GM08714 (cell line): ENCODE measurements around the gene PGAM2.

Experiments
- H3K4me3 ChIP-seq: fragments of 200-500 bp; sonication (Bioruptor generic); 2 replicates; pipeline ENCODE4 v1.5.1; 2014; ENCODE audit warnings: mild to moderate bottlenecking, low read length, inconsistent platforms
- ZNF274 ChIP-seq: IDR thresholded peaks from 2 replicates; pipeline ENCODE4 v1.6.1; 2012; ENCODE audit warnings: mild to moderate bottlenecking, low read depth, low read length

Gene PGAM2

DNA sequence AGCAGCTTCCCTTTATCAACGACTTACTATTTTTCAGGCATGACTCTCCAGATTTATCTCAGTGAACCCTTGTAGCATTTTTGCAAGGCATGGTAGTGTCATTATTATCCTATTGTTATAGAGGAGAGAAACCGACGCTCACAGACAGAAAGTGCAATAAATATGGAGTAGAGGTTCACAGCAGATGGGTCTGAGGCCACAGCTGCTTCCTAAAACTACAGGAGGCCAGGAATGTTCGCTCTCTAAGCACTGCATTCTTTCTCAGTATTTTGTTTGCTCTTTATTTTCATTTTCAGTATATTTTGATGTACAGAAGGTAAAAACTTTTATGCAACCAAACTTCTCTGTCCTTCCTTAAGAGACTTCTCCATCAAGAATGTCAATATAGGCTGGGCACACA lies 34.3 kb upstream of the PGAM2 start:
- H3K4me3 ChIP-seq = no peak overlapping the region
- no peak for TF ChIP-seq ZNF274

DNA sequence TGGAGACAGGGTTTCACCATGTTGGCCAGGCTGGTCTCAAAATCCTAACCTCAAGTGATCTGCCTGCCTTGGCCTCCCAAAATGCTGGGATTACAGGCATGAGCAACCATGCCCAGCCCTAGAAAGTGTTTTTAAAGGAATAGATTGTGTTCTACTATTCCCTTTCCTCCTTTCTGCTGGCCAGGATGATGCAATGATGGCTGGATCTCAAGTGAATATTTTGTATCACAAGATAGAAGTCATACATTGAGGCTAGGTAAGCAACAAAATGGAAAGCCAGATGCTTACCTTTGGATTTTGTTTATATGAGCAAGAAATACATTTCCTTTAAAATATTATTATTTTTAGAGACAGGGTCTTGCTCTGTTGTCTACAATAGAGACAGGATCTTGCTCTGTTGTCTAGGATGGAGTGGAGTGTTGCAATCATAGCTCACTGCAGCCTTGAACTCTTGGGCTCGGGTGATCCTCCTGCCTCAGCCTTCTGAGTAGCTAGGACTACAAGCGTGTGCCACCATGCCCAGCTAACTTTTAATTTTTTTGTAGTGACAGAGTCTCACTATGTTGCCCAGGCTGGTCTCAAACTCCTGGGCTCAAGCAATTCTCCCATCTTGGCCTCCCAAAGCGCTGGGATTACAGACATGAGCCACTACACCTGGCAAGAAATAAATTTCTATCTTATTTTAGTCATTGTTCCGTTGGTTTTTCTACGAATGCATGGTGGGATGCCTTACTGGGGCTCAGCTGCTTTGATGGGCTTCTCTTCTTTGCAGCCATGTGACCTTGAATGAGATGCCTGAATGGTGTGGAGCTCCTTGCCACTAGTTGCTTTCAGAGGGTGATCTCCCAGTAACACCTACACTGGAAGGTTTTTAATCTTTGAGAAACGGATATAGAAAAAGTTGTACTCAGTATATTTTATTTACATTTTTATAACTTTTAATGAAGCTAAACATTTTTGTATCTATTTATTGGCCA lies 33.0 kb upstream of the PGAM2 start:
- TF ChIP-seq ZNF274 = no peak

DNA sequence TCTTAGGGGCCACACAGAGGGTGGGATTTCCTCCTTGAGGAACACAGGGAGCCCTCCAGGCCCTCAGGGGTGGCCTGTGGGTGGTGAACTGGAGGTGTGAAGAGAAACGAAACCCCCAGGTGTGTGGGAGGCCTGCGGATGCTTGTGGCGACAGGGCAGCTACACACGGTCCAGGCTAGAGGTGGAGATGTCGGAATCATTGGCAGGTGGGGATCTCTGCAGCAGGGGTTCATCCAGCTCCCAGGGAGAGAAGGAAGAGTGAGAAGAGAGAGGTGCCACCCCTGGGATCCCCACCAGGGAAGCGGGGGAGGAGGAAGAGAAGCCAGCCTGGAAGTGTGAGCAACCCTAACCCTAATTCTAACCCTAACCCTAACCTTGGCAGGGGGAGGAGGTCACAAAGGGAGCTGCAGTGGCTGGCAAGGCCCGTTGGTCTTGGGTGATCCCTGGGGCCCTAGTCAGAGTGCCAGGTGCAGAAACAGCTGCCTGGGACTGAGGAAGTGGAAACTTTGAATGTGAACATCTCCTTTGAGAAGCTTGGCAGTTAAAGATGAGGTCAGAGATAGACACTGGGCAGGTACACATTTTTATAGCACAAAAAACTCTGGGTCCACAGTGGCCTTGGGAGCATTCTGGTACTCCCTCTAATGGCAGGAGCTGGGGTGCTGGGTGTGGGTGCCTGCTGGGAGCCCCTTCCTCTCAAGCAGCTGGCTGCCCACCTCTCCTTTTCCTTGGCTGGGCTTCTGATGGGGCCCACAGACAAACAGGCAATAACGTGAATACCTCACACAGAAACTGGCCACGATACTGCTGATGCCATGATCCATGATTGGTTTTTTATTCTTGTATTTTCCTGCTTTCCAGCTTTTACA lies 31.9 kb upstream of the PGAM2 start:
- no peak for TF ChIP-seq ZNF274

More for the DNA sequence above, 33.0 kb upstream of the PGAM2 start:
- H3K4me3 ChIP-seq = no peak overlapping the region

DNA sequence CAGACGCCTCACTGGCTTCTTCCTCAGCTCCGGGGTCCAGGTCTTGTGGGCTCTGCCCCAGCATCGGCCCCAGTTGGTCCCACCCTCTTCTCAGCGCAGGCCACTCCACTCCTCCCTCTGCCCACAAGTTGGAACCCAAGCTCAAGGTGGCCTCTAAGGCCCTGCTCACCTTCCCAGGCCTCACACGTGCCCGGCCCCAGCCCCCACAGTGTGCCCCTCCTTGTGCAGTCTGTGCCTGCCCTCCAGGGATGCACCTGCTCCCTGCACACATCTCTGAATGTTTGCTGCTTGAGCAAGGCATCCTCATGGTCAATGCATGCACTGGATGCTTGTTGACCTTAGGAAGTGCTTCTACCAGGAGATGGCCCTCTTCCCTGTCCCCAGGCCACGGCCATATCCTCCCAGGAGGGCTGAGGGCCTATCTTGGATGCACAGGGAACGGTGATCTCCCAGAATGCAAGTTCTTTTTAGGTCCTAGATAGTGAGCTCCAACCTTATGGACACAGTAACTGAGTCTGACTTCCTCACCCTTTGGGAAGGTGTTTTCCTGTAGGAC lies 31.0 kb upstream of the PGAM2 start:
- H3K4me3 ChIP-seq = no peak overlapping the region
- TF ChIP-seq ZNF274 = no peak

More for the DNA sequence above, 31.9 kb upstream of the PGAM2 start:
- no peak overlapping the region for H3K4me3 ChIP-seq

- no peak for TF ChIP-seq ZNF274
- H3K4me3 ChIP-seq = no peak overlapping the region
These were observed 30.4 kb upstream of the PGAM2 start for GRCh38 chr7:44095781-44096180.

- TF ChIP-seq ZNF274 = no peak
- H3K4me3 ChIP-seq = no peak overlapping the region
These were observed 29.7 kb upstream of the PGAM2 start for GRCh38 chr7:44094883-44095592.

DNA sequence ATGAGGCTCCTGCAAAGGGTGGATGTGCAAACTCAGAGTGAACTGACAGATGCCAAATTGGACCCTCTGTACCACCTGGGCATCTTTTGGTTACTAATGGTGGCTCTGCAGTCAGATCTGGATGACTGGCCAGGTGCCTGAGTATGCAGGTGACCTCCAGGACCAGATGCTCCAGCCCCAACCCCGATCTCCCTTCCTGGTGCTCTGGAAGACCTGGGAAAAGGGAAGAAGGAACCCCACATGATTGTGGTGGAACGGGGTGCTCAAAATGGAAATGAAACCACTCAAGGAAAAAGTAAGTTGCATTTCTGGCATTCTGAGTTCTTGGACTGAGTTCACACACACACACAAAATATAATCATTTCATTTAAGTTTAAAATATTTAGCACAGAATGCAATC lies 29.0 kb upstream of the PGAM2 start:
- no peak overlapping the region for H3K4me3 ChIP-seq
- TF ChIP-seq ZNF274 = no peak

GRCh38 chr7:44093102-44093641 lies 27.8 kb upstream of the PGAM2 start:
- H3K4me3 ChIP-seq = no peak overlapping the region
- no peak for TF ChIP-seq ZNF274

GRCh38 chr7:44087911-44088838 lies 22.8 kb upstream of the PGAM2 start:
- no peak overlapping the region for H3K4me3 ChIP-seq
- no peak for TF ChIP-seq ZNF274

- H3K4me3 ChIP-seq = no peak overlapping the region
- no peak for TF ChIP-seq ZNF274
These were observed 21.3 kb upstream of the PGAM2 start for GRCh38 chr7:44086627-44087026.

DNA sequence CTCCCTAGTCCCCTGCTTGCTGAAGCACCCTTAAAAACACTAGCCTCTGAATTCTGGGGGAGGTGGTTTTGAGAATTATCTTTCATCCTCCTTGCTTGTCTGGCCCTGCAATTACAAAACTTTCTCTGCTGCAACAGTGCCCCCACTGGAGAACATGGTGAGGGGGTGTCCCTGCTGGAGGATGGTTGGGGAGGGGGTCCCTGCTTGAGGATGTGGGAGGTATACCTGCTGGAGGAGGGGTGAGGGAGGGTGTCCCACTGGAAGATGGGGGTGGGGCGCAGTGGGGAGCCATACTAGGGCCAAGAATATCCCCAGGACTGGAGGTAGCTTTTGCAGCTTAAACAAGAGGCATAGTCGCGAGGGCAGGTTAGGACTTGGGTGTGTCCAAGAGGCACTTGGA lies 20.2 kb upstream of the PGAM2 start:
- TF ChIP-seq ZNF274 = no peak
- no peak overlapping the region for H3K4me3 ChIP-seq

GRCh38 chr7:44084701-44085100 lies 19.3 kb upstream of the PGAM2 start:
- TF ChIP-seq ZNF274 = no peak

DNA sequence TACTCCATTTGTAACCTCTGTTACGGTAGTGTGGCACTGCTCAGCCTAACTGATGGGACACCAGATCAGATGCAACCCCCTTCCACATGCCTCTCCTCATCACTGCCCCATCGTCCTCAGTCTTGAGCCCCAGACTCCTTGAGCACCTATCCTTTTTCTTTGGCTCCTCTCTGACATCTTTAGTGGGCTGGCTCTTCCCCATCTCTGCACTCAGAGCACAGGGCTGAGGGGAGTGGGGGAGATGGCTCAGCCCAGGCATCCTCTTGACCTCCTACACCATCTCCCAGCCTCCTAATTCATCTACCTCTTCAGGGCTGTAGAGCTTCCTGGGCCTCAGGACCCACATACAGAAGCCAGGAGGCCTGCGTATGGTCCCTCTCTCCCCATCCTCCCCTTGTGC lies 18.4 kb upstream of the PGAM2 start:
- no peak for TF ChIP-seq ZNF274

More at GRCh38 chr7:44084701-44085100, 19.3 kb upstream of the PGAM2 start:
- no peak overlapping the region for H3K4me3 ChIP-seq

More for the DNA sequence above, 18.4 kb upstream of the PGAM2 start:
- no peak overlapping the region for H3K4me3 ChIP-seq
